HG03159 (cell line): Measurements from ENCODE around the gene TMEM178B.
"Not testable (repeated sequence)": the region's sequence is repeated elsewhere in the genome, so short reads cannot be mapped to it uniquely, and the experiment has no call there.

ENCODE experiments used
- ATAC-seq: cut with Tn5 transposase; IDR thresholded peaks from one replicate; pipeline ENCODE4 v1.9.1; 2021; ENCODE audit warnings: mild to moderate bottlenecking, moderate library complexity; ENCODE audit not compliant: unreplicated experiment

TMEM178B gene

DNA sequence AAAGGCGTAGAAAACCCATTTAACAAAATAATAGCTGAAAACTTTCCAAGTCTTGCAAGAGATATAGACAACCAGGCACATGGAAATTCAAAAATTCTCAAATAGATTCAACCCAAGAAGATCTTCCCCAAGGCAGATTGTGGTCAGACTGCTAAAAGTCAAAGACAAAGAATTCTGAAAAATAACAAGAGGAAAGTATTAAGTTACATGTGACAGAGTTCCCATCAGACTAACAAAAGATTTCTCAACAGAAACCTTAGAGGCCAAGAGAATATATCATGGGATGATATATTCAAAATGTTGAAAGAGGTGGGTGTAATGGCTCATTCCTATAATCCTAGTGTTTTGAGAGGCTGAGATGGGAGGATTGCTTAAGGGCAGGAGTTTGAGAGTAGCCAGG lies 59.8 kb downstream of the TMEM178B start:
- no peak for ATAC-seq

DNA sequence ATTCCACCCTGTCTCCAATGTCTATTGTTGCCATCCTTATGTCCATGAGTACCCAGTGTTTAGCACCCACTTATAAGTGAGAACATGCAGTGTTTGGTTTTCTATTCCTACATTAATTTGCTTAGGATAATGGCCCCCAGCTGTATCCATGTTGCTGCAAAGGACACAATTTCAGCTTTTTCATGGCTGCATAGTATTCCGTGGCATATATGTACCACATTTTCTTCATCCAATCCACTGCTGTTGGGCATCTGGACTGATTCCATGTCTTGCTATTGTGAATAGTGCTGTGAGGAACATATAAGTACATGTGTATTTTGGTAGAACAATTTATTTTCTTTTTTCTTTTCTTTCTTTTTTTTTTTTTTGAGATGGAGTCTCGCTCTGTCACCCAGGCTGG lies 68.2 kb downstream of the TMEM178B start:
- no peak for ATAC-seq

GRCh38 chr7:141144921-141145629 lies 71.2 kb downstream of the TMEM178B start:
- ATAC-seq = no peak

GRCh38 chr7:141145630-141145982 lies 71.7 kb downstream of the TMEM178B start:
- no peak for ATAC-seq

DNA sequence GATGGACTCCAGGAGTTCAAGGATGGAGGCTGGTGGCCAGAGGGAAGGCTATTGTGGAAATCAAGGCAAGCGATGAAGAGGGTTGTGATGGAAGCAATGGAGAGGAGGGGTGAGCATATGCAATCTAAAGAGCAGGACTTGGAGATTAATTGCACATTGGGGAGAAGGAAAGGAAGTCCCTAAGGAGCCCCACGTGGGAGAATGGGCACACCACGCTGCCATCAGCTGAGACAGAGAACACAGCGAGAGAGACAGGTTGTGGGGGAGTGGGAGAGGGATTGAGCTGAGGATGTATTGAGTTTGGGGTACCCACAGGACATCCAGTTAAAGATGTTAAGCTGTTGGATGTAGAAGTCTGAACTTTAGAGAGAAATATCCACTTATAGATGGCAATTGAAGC lies 73.6 kb downstream of the TMEM178B start:
- no peak for ATAC-seq

DNA sequence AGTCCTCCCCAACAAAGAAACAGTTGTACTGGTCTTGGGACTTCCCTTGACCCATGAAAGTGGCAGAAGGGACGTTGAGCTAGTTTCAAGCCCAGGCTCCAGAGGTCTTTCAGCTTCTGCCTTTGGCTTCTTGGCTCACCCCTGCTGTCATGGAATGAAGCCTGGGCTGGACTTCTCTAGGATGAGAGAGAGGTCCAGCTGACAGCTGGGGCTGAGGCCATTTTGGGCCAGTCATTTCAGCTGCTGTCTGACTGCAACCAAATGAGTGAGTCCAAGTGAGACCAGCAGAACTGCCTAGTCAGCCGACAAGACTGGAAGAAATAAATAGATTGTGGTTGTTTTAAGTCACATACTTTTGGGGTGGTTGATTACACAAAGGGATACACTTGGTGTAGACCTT lies 76.6 kb downstream of the TMEM178B start:
- ATAC-seq = no peak

GRCh38 chr7:141151746-141152145 lies 77.9 kb downstream of the TMEM178B start:
- ATAC-seq = no peak

- no peak for ATAC-seq
Measured at GRCh38 chr7:141153231-141153630, 79.4 kb downstream of the TMEM178B start.

- no peak for ATAC-seq
Measured at GRCh38 chr7:141154131-141154732, 80.4 kb downstream of the TMEM178B start.

GRCh38 chr7:141156407-141156806 lies 82.5 kb downstream of the TMEM178B start:
- ATAC-seq = no peak

- no peak for ATAC-seq
Measured at GRCh38 chr7:141157138-141157765, 83.4 kb downstream of the TMEM178B start.

DNA sequence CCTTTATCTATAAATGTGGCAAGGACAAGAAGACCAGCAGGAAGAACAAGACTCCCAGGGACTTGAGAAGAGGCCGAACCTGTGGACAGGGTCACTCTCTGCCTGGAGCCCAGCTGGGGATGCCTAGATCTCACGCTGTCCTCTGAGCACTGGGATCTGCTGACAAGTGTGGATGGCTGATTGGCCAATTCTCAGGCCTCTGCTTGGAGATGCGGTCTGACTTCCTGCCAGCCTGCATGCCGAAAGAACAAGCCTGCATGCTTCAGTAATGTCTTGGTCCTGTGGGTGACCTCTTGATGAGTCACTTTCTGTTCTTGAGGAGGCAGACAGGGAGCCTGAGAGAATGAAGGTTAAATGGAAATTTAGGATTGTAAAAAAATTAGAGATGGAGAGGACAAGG lies 84.7 kb downstream of the TMEM178B start:
- ATAC-seq = no peak

GRCh38 chr7:141160246-141160860 lies 86.5 kb downstream of the TMEM178B start:
- ATAC-seq = no peak

DNA sequence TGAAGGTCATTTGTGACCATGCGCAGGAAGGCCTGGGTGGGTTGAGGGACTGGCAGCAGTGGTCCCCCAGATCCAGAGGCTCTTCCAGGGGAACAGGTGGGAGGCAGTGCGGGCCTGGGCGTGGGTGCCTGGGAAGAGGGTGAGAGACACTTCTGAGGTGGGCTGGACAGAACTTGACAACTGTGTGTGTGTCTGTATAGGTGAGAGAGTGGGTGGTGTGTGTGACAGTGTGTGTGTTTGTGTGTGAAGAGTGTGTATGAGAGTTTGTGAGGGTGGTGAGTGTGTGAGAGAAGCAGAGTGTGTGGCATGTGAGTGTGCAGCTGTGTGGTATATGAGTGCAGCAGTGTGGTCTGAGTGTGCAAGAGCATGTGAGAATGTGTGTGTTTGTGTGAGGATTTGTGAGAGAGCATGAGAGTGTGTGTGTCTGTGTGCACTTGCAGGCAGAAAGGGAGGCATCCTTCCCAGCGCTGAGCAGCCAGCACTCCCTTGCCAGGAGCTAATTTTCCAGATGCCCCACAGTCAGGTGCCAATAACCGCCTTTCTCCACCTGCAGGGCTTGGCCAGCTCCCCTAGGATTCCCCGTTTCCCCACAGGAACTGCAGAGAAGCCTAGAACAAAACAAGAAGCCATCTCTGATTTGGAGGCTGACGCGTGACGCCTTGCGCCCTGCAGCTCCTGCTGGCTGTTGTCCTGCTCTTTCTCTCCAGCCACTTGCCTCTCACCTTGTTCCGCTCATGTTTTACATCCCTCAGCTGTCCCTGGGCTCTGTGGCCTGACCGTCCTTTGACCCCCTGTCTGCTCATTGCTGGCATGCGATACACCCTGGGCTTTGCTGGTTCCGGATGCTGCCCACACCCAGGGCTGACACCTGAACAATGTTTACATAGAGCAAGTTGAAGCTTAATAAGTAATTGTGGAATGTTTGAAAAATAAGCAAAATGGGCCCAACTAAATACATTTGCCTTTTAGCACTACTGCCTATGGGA lies 88.0 kb downstream of the TMEM178B start:
- ATAC-seq = no peak

DNA sequence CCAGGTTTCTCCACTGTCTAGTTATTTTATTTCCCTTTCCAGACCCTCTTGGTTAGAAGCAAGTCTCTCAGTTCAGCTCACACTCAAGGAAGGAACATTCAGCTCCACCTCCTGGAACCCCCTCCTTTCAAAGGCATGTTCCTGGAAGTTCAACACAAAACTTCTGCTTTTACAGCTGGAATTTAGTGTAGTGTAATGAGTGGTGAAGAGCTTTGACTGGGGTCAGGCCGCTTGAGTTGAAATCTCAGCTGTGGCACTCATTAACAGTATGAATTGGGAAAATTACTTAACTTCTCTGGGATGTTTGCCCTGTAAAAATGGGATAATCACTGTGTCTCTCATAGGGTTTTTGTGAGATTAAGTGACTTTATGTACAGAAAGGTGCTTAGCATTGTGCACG lies 91.7 kb downstream of the TMEM178B start:
- no peak for ATAC-seq

DNA sequence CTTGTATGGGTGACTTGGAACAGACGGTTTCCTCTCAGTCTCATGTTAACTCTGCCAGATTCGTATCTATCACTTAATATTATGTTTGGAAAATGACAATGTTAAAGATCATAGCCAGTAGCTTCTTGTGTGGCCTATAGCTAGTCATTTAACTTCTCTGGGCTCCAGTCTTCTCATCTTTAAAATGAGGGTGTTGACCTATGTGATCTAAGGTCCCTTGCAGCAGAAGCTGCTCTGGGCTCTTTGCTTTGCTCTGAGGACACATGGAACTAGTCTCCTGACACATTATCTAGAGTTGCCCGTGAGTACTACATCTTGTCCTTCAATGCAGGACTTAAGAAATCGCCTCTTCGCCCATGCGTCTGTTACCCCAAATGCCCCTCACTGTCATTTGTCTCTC lies 93.1 kb downstream of the TMEM178B start:
- no peak for ATAC-seq

DNA sequence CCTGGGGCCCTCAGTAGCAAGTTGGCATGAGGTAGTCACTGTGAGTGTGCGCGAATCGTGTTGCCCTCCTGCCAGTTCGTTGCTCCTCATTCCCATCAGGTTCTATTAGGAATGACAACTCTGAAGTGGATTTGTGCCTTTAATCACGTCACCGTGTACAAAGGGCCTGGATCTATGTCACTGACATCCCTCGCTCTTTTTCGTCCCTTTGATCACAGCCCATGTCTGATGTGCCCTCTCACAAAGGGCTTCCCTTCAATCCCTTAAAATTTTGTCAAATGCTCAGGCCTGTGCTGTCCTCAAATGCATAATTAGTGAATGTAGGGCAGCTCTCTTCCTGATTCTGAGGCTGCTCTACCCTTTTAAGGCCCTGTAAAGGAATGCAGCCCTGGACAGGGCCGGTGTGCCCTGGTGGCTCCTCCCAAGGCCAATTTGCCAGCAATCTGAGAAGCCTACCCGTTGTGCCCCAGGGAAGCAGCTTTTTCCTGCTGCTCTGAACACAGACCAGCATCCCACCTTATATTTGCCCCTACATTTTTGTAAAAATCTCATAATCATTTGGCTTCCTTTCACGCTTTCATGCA lies 93.6 kb downstream of the TMEM178B start:
- no peak for ATAC-seq

DNA sequence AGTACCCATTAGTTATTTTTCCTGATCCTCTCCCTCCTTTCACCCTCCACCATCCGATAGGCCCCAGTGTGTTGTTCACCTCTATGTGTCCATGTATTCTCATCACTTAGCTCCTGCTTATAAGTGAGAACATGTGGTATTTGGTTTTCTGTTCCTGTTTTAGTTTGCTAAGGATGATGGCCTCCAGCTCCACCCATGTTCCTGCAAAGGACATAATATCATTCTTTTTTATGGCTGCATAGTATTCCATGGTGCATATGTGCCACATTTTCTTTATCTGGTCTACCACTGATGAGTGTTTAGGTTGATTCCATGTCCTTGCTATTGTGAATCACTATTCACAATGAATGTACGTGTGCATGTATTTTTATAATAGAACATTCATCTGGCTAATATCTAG lies 95.3 kb downstream of the TMEM178B start:
- ATAC-seq = not testable (repeated sequence)

DNA sequence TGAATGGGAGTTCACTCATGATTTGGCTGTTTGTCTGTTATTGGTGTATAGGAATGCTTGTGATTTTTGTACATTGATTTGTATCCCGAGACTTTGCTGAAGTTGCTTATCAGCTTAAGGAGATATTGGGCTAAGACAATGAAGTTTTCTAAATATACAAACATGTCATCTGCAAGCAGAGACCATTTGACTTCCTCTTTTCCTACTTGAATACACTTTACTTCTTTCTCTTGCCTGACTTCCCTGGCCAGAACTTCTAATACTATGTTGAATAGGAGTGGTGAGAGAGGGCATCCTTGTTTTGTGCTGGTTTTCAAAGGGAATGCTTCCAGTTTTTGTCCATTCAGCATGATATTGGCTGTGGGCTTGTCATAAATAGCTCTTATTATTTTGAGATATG lies 101.9 kb downstream of the TMEM178B start:
- not testable (repeated sequence) for ATAC-seq

- not testable (repeated sequence) for ATAC-seq
Measured at GRCh38 chr7:141177120-141177519, 103.3 kb downstream of the TMEM178B start.
